SK-N-SH (cell line): ENCODE results near the gene SUV39H2. TPM values are rescaled to one million over a fixed set of nuclear protein-coding genes. Genes with fewer than 3 reads are reported as not detected.

Experiments used
- CTCF ChIA-PET: fragments of 300-600, 350-600 bp; formaldehyde crosslinking; extraction: SDS; loops from one replicate; lab custom pipeline; 2021; lab: Yijun Ruan, JAX
- POLR2A ChIA-PET: fragments of 350-600 bp; sonication (Branson Sonifier 250); formaldehyde crosslinking; extraction: SDS; loops from one replicate; lab custom pipeline; 2020; ENCODE audit warnings: antibody characterized with exemption, inconsistent platforms; lab: Yijun Ruan, JAX
- DNase-seq: peaks from one replicate; pipeline ENCODE4 v3.0.0; 2012
- H2AFZ ChIP-seq: fragments of 200-600 bp; sonication (generic); 2 replicates; pipeline ENCODE4 v1.8.1; 2016; ENCODE audit warnings: antibody characterized with exemption, mild to moderate bottlenecking, low read depth
- H3F3A ChIP-seq: fragments of 200-600 bp; sonication (generic); replicated peaks from 2 replicates; pipeline ENCODE3; 2016; ENCODE audit warnings: antibody characterized with exemption, mild to moderate bottlenecking; ENCODE audit not compliant: insufficient read depth
- H3K27ac ChIP-seq, 2 experiments: fragments of 200-500 bp in 1 of 2; fragments of 200-600 bp in 1 of 2; sonication (Bioruptor generic) in 1 of 2; sonication (generic), shearing (Covaris generic) in 1 of 2; 2 replicates each; pipeline versions ENCODE4 v1.5.1 to v1.6.1; 2014 to 2016; ENCODE audit warnings: low read depth in 2 of 2, inconsistent platforms in 1 of 2, low read length in 1 of 2, mild to moderate bottlenecking in 1 of 2, mixed read lengths in 1 of 2
- H3K27me3 ChIP-seq: fragments of 200-600 bp; sonication (generic), shearing (Covaris generic); 2 replicates; pipeline ENCODE4 v1.6.1; 2016; ENCODE audit warnings: mixed run types; ENCODE audit not compliant: insufficient read depth
- H3K36me3 ChIP-seq, 2 experiments: fragments of 200-500 bp in 1 of 2; fragments of 200-600 bp in 1 of 2; sonication (Bioruptor generic) in 1 of 2; sonication (generic) in 1 of 2; replicated peaks in 1 of 2; 2 replicates each; pipeline versions ENCODE3 to v1.5.1; 2014 to 2016; ENCODE audit warnings: low read length in 1 of 2, mild to moderate bottlenecking in 1 of 2; ENCODE audit not compliant: insufficient read depth in 2 of 2, control insufficient read depth in 1 of 2
- H3K4me1 ChIP-seq, 2 experiments: fragments of 200-500 bp in 1 of 2; fragments of 200-600 bp in 1 of 2; sonication (Bioruptor generic) in 1 of 2; sonication (generic), shearing (Covaris generic) in 1 of 2; 2 replicates each; pipeline versions ENCODE4 v1.5.1 to v1.6.1; 2014 to 2016; ENCODE audit warnings: low read depth in 1 of 2, low read length in 1 of 2, mixed run types in 1 of 2; ENCODE audit not compliant: insufficient read depth in 2 of 2, control insufficient read depth in 1 of 2
- H3K4me2 ChIP-seq: fragments of 200-600 bp; sonication (generic), shearing (Covaris generic); 2 replicates; pipeline ENCODE4 v1.6.1; 2017; ENCODE audit warnings: mixed run types
- H3K4me3 ChIP-seq, 2 experiments: fragments of 200-500 bp in 1 of 2; fragments of 200-600 bp in 1 of 2; sonication (Bioruptor generic) in 1 of 2; sonication (generic), shearing (Covaris generic) in 1 of 2; 2 replicates each; pipeline versions ENCODE4 v1.5.1 to v1.8.1; 2014 to 2016; ENCODE audit warnings: low read depth in 2 of 2, inconsistent platforms in 1 of 2, low read length in 1 of 2, mild to moderate bottlenecking in 1 of 2, mixed read lengths in 1 of 2, moderate library complexity in 1 of 2
- H3K79me2 ChIP-seq: fragments of 200-600 bp; sonication (generic); 2 replicates; pipeline ENCODE4 v1.8.1; 2017; ENCODE audit warnings: mild to moderate bottlenecking; ENCODE audit not compliant: insufficient read depth
- H3K9ac ChIP-seq: fragments of 200-600 bp; sonication (generic); 2 replicates; pipeline ENCODE4 v1.6.1; 2017; ENCODE audit warnings: mixed run types
- H3K9me2 ChIP-seq: fragments of 200-600 bp; sonication (generic); 2 replicates; pipeline ENCODE4 v1.6.1; 2017; ENCODE audit warnings: mixed run types
- H3K9me3 ChIP-seq: fragments of 200-600 bp; sonication (generic); 2 replicates; pipeline ENCODE4 v1.6.1; 2017; ENCODE audit warnings: mixed run types, mild to moderate bottlenecking, moderate library complexity
- H4K20me1 ChIP-seq: fragments of 200-600 bp; sonication (generic); 2 replicates; pipeline ENCODE4 v1.6.1; 2017; ENCODE audit warnings: mild to moderate bottlenecking, mixed run types; ENCODE audit not compliant: insufficient read depth
- CHD2 ChIP-seq: fragments of 150-350 bp; IDR thresholded peaks from 2 replicates; pipeline ENCODE4 v1.6.1; 2018; ENCODE audit warnings: low read length; ENCODE audit not compliant: partially characterized antibody
- ELF1 ChIP-seq: IDR thresholded peaks from 2 replicates; pipeline ENCODE4 v1.4.0; 2012
- EP300 ChIP-seq, 2 experiments: IDR thresholded peaks; 2 replicates each; pipeline versions ENCODE4 v1.4.0 to v1.6.1; 2012; ENCODE audit warnings: borderline replicate concordance in 1 of 2, low read depth in 1 of 2, low read length in 1 of 2
- EZH2phosphoT487 ChIP-seq: fragments of 200-600 bp; sonication (generic); IDR thresholded peaks from 2 replicates; pipeline ENCODE4 v1.6.1; 2017; ENCODE audit warnings: low read depth, mixed run types, mild to moderate bottlenecking, antibody characterized with exemption, moderate library complexity, borderline replicate concordance
- FOXJ3 ChIP-seq: sonication (generic); formaldehyde crosslinking; IDR thresholded peaks from 2 replicates; pipeline ENCODE4 v1.5.1; 2020; ENCODE audit warnings: mild to moderate bottlenecking, missing genetic modification reagents
- FOXM1 ChIP-seq: IDR thresholded peaks from 2 replicates; pipeline ENCODE4 v1.4.0; 2012; ENCODE audit warnings: low read depth, mild to moderate bottlenecking
- GATA2 ChIP-seq: sonication (generic); formaldehyde crosslinking; IDR thresholded peaks from 2 replicates; pipeline ENCODE4 v1.5.0; 2020; ENCODE audit warnings: mild to moderate bottlenecking, missing genetic modification reagents
- JUND ChIP-seq: IDR thresholded peaks from 2 replicates; pipeline ENCODE4 v1.4.0; 2012
- MXI1 ChIP-seq: IDR thresholded peaks from 2 replicates; pipeline ENCODE4 v1.6.1; 2012; ENCODE audit warnings: mild to moderate bottlenecking, low read depth, low read length, improper control_type of control experiment
- NFIC ChIP-seq: IDR thresholded peaks from 2 replicates; pipeline ENCODE4 v1.4.0; 2012; ENCODE audit warnings: borderline replicate concordance
- RAD21 ChIP-seq: IDR thresholded peaks from 2 replicates; pipeline ENCODE4 v1.6.1; 2012; ENCODE audit warnings: mild to moderate bottlenecking, low read length
- RXRA ChIP-seq: IDR thresholded peaks from 2 replicates; pipeline ENCODE4 v1.4.0; 2012; ENCODE audit warnings: low read depth, mild to moderate bottlenecking, borderline replicate concordance
- SIN3A ChIP-seq: IDR thresholded peaks from 2 replicates; pipeline ENCODE4 v1.6.1; 2012; ENCODE audit warnings: low read depth, mild to moderate bottlenecking, low read length, moderate library complexity, borderline replicate concordance
- TAF1 ChIP-seq: IDR thresholded peaks from 2 replicates; pipeline ENCODE4 v1.6.1; 2012; ENCODE audit warnings: low read depth, mild to moderate bottlenecking, low read length, moderate library complexity, borderline replicate concordance
- WGBS: methylation state at CpG from one replicate; pipeline ENCODE4 v1.1.6; 2017; ENCODE audit warnings: low lambda C conversion rate; 5-methylcytosine and 5-hydroxymethylcytosine counted together
- polyA plus RNA-seq, 3 experiments: library from polyadenylated mRNA; depleted of rRNA; stranded (reverse); fragments of >200 nt; gene quantifications; 2 replicates each; pipeline ENCODE4 v1.2.3, GENCODE V29; 2012
- TF ChIP-seq, protein P1 (sequence below): IDR thresholded peaks from 2 replicates; pipeline ENCODE4 v1.4.0; 2012; ENCODE audit warnings: low read depth
- TF ChIP-seq, protein P2 (sequence below): fragments of 150-350 bp; IDR thresholded peaks from 2 replicates; pipeline ENCODE4 v1.6.1; 2017; ENCODE audit warnings: antibody characterized with exemption, low read length, low read depth, borderline replicate concordance
- TF ChIP-seq, protein P3 (sequence below): fragments of 200-600 bp; sonication (generic); IDR thresholded peaks from 2 replicates; pipeline ENCODE4 v1.6.1; 2017; ENCODE audit warnings: antibody characterized with exemption, mild to moderate bottlenecking, moderate library complexity

SUV39H2 gene
- polyA plus RNA-seq, 1 of the 3 experiments (the other 2 are of a cell fraction) = 4.6 TPM

DNA sequence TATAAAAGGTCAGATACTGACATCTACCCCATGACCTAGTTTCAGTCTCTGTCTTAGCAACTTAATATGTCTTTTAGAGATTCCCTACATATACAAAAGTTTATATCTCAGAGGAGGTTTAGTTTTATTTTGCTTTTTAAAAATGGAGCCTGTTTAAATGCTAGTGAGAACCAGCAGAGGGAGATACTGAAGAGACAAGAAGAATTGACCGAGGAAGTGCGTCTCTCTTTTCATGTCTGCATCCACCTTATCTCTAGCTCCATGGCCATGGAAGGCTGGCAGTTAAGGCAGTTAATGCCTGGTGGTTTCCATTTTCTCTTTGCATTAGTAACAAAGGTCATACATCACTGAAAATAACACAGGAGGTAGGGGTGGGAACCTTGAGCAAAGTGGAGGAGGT lies 10.7 kb downstream of the SUV39H2 start:
- CTCF ChIA-PET = interaction anchor here (1.0 to 2.9 kb wide), 6 partner anchors 8 to 353 kb away, joined by 3 to 10 read pairs (median 5); no protein-coding TSS in a partner anchor
- no peaks in the 10 kb centered on the region for H3F3A ChIP-seq
- WGBS = 100% methylated on average over 2 of the region's 2 CpGs

DNA sequence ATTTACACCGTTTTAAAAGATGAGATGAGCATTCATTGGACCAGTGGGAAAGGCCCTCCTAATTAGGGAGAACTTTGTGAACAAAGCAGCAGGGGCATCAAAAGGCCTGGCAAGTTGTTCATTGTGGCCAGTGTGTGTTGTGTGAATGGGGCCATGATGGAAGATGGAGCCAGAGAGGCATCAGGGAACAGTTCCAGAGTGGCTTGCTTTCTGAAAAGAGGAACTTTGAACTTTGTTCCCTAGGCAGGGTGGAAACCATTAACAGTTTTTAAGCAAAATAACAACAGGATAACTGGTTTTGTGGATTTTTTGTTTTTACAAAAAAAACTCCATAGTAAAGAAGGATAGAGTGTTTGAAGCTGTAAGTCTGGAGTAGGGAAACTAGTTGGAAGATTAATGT lies 12.5 kb downstream of the SUV39H2 start:
- Histone ChIP-seq H3K4me3 (no peak overlapping the region), H3K9me2 (no peaks in the 10 kb centered on the region), H3K79me2 (peaks cover 91% of the 10 kb centered on the region), H2AFZ (no peak overlapping the region), H3K27me3 (no peaks in the 10 kb centered on the region), H3K9ac (no peak overlapping the region), H3K36me3 (peaks cover 8 to 9% of the 10 kb centered on the region in 2 experiments), H3K27ac (no peak overlapping the region), H3K4me1 (no peaks in the 10 kb centered on the region), H3F3A (peaks cover 2% of the 10 kb centered on the region), H3K4me2 (no peak overlapping the region), H4K20me1 (peaks cover 8% of the 10 kb centered on the region; the same call in 1 of the 2 replicates), H3K9me3 (no peaks in the 10 kb centered on the region)
- 89% methylated on average over 1 of the region's 1 CpG for WGBS
- TF ChIP-seq, protein P1, sequence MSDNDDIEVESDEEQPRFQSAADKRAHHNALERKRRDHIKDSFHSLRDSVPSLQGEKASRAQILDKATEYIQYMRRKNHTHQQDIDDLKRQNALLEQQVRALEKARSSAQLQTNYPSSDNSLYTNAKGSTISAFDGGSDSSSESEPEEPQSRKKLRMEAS = no peak
- TF ChIP-seq JUND (no peak), NFIC (no peak), ELF1 (no peak), FOXM1 (no peak), GATA2 (no peak), RXRA (no peak), MXI1 (no peak), EZH2phosphoT487 (no peak), TAF1 (no peak), SIN3A (no peak), CHD2 (no peak), FOXJ3 (CRISPR knock-in tag) (no peak), RAD21 (no peak)
- TF ChIP-seq, protein P2, sequence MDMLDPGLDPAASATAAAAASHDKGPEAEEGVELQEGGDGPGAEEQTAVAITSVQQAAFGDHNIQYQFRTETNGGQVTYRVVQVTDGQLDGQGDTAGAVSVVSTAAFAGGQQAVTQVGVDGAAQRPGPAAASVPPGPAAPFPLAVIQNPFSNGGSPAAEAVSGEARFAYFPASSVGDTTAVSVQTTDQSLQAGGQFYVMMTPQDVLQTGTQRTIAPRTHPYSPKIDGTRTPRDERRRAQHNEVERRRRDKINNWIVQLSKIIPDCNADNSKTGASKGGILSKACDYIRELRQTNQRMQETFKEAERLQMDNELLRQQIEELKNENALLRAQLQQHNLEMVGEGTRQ = no peak
- no peak for DNase-seq
- POLR2A ChIA-PET = no interaction called here
- CTCF ChIA-PET = interaction anchor here (1.8 to 2.9 kb wide), 2 partner anchors 12 to 354 kb away, joined by 5 to 8 read pairs; no protein-coding TSS in a partner anchor

More for the DNA sequence above, 10.7 kb downstream of the SUV39H2 start:
- H3K27me3 ChIP-seq = no peaks in the 10 kb centered on the region
- H3K27ac ChIP-seq = no peak overlapping the region
- no peak overlapping the region for H2AFZ ChIP-seq
- H3K4me1 ChIP-seq = no peaks in the 10 kb centered on the region
- no peaks in the 10 kb centered on the region for H3K9me3 ChIP-seq
- no peak overlapping the region for H3K4me2 ChIP-seq
- peaks cover 10 to 24% of the 10 kb centered on the region in 2 experiments for H3K36me3 ChIP-seq
- no peak overlapping the region for H3K4me3 ChIP-seq
- H3K9me2 ChIP-seq = no peaks in the 10 kb centered on the region
- H4K20me1 ChIP-seq = peaks cover 10% of the 10 kb centered on the region; the same call in 1 of the 2 replicates
- no peak overlapping the region for H3K9ac ChIP-seq
- peak; percentile 20 for DNase-seq
- POLR2A ChIA-PET = interaction anchor here (1.1 kb wide), 1 partner anchor 11 kb away, joined by 3 read pairs; the partner anchor contains the start of gene SUV39H2
- peaks cover 91% of the 10 kb centered on the region for H3K79me2 ChIP-seq
- TF ChIP-seq, protein P3, sequence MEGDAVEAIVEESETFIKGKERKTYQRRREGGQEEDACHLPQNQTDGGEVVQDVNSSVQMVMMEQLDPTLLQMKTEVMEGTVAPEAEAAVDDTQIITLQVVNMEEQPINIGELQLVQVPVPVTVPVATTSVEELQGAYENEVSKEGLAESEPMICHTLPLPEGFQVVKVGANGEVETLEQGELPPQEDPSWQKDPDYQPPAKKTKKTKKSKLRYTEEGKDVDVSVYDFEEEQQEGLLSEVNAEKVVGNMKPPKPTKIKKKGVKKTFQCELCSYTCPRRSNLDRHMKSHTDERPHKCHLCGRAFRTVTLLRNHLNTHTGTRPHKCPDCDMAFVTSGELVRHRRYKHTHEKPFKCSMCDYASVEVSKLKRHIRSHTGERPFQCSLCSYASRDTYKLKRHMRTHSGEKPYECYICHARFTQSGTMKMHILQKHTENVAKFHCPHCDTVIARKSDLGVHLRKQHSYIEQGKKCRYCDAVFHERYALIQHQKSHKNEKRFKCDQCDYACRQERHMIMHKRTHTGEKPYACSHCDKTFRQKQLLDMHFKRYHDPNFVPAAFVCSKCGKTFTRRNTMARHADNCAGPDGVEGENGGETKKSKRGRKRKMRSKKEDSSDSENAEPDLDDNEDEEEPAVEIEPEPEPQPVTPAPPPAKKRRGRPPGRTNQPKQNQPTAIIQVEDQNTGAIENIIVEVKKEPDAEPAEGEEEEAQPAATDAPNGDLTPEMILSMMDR = peak; percentile 45
- TF ChIP-seq EP300 (IDR thresholded peaks at IDR 0.05; ENCODE audit: borderline replicate concordance in 1 of 2, low read depth in 1 of 2, low read length in 1 of 2) = no peak
